Neural crest cell (in vitro differentiated cells): Measurements from ENCODE around the gene HBB. TPM values are rescaled to one million over a fixed set of nuclear protein-coding genes. Genes with fewer than 3 reads are reported as not detected.

ENCODE experiments used
- DNase-seq: peaks from one replicate; pipeline ENCODE4 v3.0.0; 2021; ENCODE audit warnings: low read depth, mixed read lengths, low spot score
- H3K27ac Mint-ChIP-seq: one replicate; pipeline ENCODE4 v1.8.0; 2021; ENCODE audit warnings: mild to moderate bottlenecking, mixed read lengths; ENCODE audit not compliant: unreplicated experiment
- H3K27me3 Mint-ChIP-seq: 2 replicates; pipeline ENCODE4 v1.8.0; 2021; ENCODE audit warnings: low read depth, mild to moderate bottlenecking, mixed read lengths
- H3K36me3 Mint-ChIP-seq: 2 replicates; pipeline ENCODE4 v1.8.0; 2021; ENCODE audit warnings: low read depth, mild to moderate bottlenecking, mixed read lengths
- H3K4me1 Mint-ChIP-seq: 2 replicates; pipeline ENCODE4 v1.8.0; 2021; ENCODE audit warnings: mixed read lengths
- H3K4me3 Mint-ChIP-seq: one replicate; pipeline ENCODE4 v1.8.0; 2021; ENCODE audit warnings: mild to moderate bottlenecking, mixed read lengths
- H3K9me3 Mint-ChIP-seq: 2 replicates; pipeline ENCODE4 v1.8.0; 2021; ENCODE audit warnings: mixed read lengths
- total RNA-seq: library from RNA; stranded (reverse); gene quantifications from 2 replicates; pipeline ENCODE4 v1.2.1, GENCODE V29; 2021
- TF ChIP-seq, protein P1 (sequence below): fragments of 200-600 bp; sonication (generic); conservative IDR thresholded peaks from 2 replicates; pipeline ENCODE4 v1.5.0; 2021; ENCODE audit warnings: antibody characterized with exemption, mild to moderate bottlenecking

Gene HBB
- total RNA-seq, 1 donor from 2014 or later, result not detected

DNA sequence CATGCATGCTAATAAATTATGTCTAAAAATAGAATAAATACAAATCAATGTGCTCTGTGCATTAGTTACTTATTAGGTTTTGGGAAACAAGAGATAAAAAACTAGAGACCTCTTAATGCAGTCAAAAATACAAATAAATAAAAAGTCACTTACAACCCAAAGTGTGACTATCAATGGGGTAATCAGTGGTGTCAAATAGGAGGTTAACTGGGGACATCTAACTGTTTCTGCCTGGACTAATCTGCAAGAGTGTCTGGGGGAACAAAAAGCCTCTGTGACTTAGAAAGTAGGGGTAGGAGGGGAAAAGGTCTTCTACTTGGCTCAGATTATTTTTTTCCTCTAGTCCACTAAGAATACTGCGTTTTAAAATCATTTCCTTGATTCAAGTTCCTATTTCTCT is 810 bp upstream of the HBB start:
- peaks cover 8% of the 10 kb centered on the region for H3K4me1 Mint-ChIP-seq
- TF ChIP-seq, protein P1, sequence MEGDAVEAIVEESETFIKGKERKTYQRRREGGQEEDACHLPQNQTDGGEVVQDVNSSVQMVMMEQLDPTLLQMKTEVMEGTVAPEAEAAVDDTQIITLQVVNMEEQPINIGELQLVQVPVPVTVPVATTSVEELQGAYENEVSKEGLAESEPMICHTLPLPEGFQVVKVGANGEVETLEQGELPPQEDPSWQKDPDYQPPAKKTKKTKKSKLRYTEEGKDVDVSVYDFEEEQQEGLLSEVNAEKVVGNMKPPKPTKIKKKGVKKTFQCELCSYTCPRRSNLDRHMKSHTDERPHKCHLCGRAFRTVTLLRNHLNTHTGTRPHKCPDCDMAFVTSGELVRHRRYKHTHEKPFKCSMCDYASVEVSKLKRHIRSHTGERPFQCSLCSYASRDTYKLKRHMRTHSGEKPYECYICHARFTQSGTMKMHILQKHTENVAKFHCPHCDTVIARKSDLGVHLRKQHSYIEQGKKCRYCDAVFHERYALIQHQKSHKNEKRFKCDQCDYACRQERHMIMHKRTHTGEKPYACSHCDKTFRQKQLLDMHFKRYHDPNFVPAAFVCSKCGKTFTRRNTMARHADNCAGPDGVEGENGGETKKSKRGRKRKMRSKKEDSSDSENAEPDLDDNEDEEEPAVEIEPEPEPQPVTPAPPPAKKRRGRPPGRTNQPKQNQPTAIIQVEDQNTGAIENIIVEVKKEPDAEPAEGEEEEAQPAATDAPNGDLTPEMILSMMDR, result no peak
- no peak overlapping the region for H3K27ac Mint-ChIP-seq
- no peaks in the 10 kb centered on the region for H3K9me3 Mint-ChIP-seq
- no peak overlapping the region for H3K4me3 Mint-ChIP-seq
- H3K36me3 Mint-ChIP-seq, result no peaks in the 10 kb centered on the region
- DNase-seq, result no peak
- no peaks in the 10 kb centered on the region for H3K27me3 Mint-ChIP-seq

DNA sequence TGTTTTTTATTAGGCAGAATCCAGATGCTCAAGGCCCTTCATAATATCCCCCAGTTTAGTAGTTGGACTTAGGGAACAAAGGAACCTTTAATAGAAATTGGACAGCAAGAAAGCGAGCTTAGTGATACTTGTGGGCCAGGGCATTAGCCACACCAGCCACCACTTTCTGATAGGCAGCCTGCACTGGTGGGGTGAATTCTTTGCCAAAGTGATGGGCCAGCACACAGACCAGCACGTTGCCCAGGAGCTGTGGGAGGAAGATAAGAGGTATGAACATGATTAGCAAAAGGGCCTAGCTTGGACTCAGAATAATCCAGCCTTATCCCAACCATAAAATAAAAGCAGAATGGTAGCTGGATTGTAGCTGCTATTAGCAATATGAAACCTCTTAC is 1.4 kb downstream of the HBB start:
- Mint-ChIP-seq H3K36me3 (no peaks in the 10 kb centered on the region), H3K4me3 (no peak overlapping the region), H3K9me3 (no peaks in the 10 kb centered on the region), H3K27ac (no peak overlapping the region), H3K4me1 (peaks cover 8% of the 10 kb centered on the region), H3K27me3 (no peaks in the 10 kb centered on the region)
- TF ChIP-seq, protein P1, result no peak
- DNase-seq, result no peak

DNA sequence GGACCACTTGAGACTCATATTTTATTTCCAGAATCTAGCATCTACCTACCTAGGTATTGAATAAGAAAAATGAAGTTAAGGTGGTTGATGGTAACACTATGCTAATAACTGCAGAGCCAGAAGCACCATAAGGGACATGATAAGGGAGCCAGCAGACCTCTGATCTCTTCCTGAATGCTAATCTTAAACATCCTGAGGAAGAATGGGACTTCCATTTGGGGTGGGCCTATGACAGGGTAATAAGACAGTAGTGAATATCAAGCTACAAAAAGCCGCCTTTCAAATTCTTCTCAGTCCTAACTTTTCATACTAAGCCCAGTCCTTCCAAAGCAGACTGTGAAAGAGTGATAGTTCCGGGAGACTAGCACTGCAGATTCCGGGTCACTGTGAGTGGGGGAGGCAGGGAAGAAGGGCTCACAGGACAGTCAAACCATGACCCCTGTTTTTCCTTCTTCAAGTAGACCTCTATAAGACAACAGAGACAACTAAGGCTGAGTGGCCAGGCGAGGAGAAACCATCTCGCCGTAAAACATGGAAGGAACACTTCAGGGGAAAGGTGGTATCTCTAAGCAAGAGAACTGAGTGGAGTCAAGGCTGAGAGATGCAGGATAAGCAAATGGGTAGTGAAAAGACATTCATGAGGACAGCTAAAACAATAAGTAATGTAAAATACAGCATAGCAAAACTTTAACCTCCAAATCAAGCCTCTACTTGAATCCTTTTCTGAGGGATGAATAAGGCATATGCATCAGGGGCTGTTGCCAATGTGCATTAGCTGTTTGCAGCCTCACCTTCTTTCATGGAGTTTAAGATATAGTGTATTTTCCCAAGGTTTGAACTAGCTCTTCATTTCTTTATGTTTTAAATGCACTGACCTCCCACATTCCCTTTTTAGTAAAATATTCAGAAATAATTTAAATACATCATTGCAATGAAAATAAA is 2.1 kb downstream of the HBB start:
- Mint-ChIP-seq H3K4me1 (peaks cover 8% of the 10 kb centered on the region), H3K27me3 (no peaks in the 10 kb centered on the region), H3K27ac (no peak overlapping the region), H3K9me3 (no peaks in the 10 kb centered on the region), H3K4me3 (no peak overlapping the region), H3K36me3 (no peaks in the 10 kb centered on the region)
- DNase-seq, result no peak
- TF ChIP-seq, protein P1, result no peak

DNA sequence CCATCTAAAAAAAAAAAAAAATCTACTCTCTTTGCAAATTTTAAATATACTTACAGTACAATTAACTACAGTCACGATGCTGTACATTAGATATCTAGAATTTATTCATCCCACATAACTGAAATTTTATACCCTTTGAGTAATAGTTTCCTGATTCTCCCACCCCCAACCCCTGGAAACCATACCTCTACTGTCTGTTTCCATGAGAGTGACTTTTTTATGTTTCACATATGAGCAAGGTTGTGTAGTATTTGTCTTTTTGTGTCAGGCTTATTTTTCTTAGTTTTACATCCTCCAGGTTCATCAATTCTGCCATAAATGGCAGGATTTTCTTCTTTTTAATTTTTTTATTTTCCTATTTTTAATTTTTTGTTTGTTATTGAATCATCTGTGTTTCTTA is 3.2 kb downstream of the HBB start:
- Mint-ChIP-seq H3K27ac (no peak overlapping the region), H3K4me3 (no peak overlapping the region), H3K9me3 (no peaks in the 10 kb centered on the region), H3K27me3 (no peaks in the 10 kb centered on the region), H3K4me1 (no peaks in the 10 kb centered on the region), H3K36me3 (no peaks in the 10 kb centered on the region)
- DNase-seq, result no peak
- TF ChIP-seq, protein P1, result no peak

DNA sequence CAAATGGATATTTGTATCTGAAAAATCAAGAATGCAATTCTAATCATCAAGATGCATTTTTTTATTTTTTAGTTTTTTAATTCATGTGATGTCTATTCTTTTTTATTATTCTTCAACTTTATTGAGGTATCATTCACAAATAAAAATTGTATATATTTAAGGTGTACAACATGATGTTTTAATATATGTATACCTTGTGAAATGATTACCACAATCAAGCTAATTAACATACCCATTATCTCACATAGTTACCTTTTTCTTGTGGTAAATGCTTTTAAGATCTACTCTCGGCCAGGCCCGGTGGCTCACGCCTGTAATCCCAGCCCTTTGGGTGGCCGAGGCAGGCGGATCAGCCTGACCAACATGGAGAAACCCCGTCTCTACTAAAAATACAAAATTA is 3.7 kb downstream of the HBB start:
- H3K9me3 Mint-ChIP-seq, result no peaks in the 10 kb centered on the region
- DNase-seq, result no peak
- no peaks in the 10 kb centered on the region for H3K27me3 Mint-ChIP-seq
- no peaks in the 10 kb centered on the region for H3K36me3 Mint-ChIP-seq
- no peak overlapping the region for H3K27ac Mint-ChIP-seq
- H3K4me1 Mint-ChIP-seq, result no peaks in the 10 kb centered on the region
- no peak overlapping the region for H3K4me3 Mint-ChIP-seq
- TF ChIP-seq, protein P1, result no peak
